Thoracic aorta (tissue), 2 donors: ENCODE data around the gene TMED9. TPM values are rescaled to one million over a fixed set of nuclear protein-coding genes. Genes with fewer than 3 reads are reported as not detected.

ENCODE experiments used
- ATAC-seq: fragments of 150-250 bp; one replicate; pipeline ENCODE4 v1.8.0; 2017; ENCODE audit warnings: low read depth; ENCODE audit not compliant: insufficient number of reproducible peaks, low FRiP score
- DNase-seq: peaks from one replicate; pipeline ENCODE4 v3.0.0-alpha.2; 2020; ENCODE audit warnings: low spot score
- H3K27ac ChIP-seq, 2 donors: fragments of 200-600 bp; sonication (generic); 1 replicate in 1 of 2; 2 replicates in 1 of 2; pipeline ENCODE4 v1.5.1; 2016; ENCODE audit warnings: mild to moderate bottlenecking in 2 of 2, moderate library complexity in 2 of 2
- H3K27me3 ChIP-seq: fragments of 200-600 bp; sonication (generic); replicated peaks from 2 replicates; pipeline ENCODE4 v1.6.0; 2016; ENCODE audit warnings: mild to moderate bottlenecking; ENCODE audit not compliant: insufficient read depth
- H3K36me3 ChIP-seq: fragments of 200-600 bp; sonication (generic); one replicate; pipeline ENCODE4 v1.5.1; 2016
- H3K4me1 ChIP-seq, 2 donors: fragments of 200-600 bp; sonication (generic); 1 replicate in 1 of 2; 2 replicates in 1 of 2; pipeline versions ENCODE4 v1.5.1 to v1.6.0; 2016; ENCODE audit warnings: low read depth in 2 of 2, mild to moderate bottlenecking in 1 of 2; ENCODE audit not compliant: control insufficient read depth in 1 of 2
- H3K4me3 ChIP-seq: fragments of 200-600 bp; sonication (generic); 2 replicates; pipeline ENCODE4 v1.5.1; 2016; ENCODE audit warnings: mild to moderate bottlenecking
- H3K9me3 ChIP-seq: fragments of 200-600 bp; sonication (generic); 2 replicates; pipeline ENCODE4 v1.5.1; 2016
- total RNA-seq, 2 donors: library from RNA; depleted of rRNA; stranded (reverse); fragments of >200 nt; gene quantifications; one replicate each; pipeline versions ENCODE4 v1.1.0 to v1.2.3, GENCODE V29; 2016
- TF ChIP-seq, protein P1 (sequence below): fragments of 200-600 bp; sonication (generic); IDR thresholded peaks from one replicate; pipeline ENCODE4 v1.5.1; 2019; ENCODE audit warnings: antibody characterized with exemption

Gene TMED9
- total RNA-seq, 2 donors from 2014 or later, result 103 to 119 TPM

DNA sequence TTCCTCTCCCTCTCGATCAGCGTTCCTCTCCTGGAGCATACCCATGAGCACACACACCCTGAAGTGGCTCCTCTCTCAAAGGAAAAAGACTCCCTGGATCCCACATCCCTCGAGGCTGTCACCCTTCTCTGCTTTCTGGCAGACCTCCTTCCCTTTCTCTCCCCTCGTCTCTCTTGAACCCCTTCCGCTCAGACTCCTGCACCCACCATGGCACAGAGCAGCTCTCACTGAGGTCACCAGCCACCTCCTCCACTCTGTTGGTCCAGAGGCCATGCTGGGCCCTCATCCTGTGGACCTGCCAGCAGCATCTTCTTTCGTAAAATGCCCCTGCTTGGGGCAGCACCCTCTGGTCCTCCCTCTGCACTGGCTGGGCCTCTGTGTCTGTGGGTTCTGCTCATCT lies 13.7 kb downstream of the TMED9 start:
- no peak for ATAC-seq
- TF ChIP-seq, protein P1, sequence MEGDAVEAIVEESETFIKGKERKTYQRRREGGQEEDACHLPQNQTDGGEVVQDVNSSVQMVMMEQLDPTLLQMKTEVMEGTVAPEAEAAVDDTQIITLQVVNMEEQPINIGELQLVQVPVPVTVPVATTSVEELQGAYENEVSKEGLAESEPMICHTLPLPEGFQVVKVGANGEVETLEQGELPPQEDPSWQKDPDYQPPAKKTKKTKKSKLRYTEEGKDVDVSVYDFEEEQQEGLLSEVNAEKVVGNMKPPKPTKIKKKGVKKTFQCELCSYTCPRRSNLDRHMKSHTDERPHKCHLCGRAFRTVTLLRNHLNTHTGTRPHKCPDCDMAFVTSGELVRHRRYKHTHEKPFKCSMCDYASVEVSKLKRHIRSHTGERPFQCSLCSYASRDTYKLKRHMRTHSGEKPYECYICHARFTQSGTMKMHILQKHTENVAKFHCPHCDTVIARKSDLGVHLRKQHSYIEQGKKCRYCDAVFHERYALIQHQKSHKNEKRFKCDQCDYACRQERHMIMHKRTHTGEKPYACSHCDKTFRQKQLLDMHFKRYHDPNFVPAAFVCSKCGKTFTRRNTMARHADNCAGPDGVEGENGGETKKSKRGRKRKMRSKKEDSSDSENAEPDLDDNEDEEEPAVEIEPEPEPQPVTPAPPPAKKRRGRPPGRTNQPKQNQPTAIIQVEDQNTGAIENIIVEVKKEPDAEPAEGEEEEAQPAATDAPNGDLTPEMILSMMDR, result no peak
- Histone ChIP-seq H3K27ac (no peak overlapping the region), H3K27me3 (no peaks in the 10 kb centered on the region), H3K9me3 (no peaks in the 10 kb centered on the region), H3K4me1 (peaks cover 0 to 16% of the 10 kb centered on the region in 2 donors), H3K4me3 (no peak overlapping the region), H3K36me3 (no peaks in the 10 kb centered on the region)
- no peak for DNase-seq

DNA sequence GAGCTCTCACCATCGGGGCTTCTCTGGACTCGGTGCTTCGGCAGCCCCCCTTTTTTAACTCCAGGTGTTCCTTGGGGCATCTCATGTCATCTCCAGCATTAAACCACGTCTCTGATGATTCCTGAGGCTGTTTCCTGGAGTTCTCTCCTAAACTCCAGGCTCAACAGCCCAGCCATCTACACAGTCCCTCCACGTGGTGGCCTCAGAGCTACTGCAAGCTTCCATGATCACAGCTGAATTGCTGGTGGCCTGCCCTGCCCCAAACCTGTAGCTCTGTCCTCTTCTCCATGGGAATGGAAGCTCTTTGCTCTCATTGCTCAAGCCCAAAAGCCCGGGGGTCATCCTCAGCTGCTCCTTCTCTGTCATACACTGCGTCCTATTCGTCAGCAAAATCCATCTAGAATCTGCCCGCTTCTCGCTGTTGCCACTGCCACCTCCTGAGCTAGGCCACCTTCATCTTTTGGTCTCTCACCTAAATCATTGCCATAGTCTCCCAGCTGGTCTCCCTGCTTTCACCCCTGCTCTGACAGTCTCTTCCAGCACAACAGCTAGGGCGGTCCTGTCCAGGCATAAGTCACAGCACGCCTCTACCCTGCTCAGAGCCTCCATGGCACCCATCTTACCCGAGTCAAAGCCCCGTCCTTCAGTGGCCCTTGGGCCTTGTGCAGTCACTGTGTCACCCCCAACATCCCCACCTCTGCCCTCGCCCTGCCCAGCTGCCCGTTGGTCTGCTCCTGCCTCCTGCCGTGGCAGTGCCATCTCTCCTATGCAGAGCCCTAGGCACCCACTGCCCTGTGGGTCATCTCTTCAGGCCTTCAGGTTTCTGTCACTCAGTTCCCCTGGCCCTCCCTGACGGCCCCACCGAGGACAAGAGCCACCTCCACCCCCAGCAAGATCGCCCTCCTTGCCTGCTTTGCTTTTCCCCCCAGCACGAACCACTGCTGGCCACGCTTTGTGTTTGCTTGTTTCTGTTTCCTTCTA lies 14.4 kb downstream of the TMED9 start:
- TF ChIP-seq, protein P1, result no peak
- Histone ChIP-seq H3K9me3 (no peaks in the 10 kb centered on the region), H3K4me1 (peaks cover 0 to 9% of the 10 kb centered on the region in 2 donors), H3K27me3 (no peaks in the 10 kb centered on the region), H3K4me3 (no peak overlapping the region), H3K27ac (no peak overlapping the region), H3K36me3 (no peaks in the 10 kb centered on the region)
- no peak for DNase-seq
- ATAC-seq, result no peak

- ATAC-seq, result no peak
- peaks cover 0 to 4% of the 10 kb centered on the region in 2 donors for H3K4me1 ChIP-seq
Measured at GRCh38 chr5:177607115-177607451, 15.1 kb downstream of the TMED9 start.

GRCh38 chr5:177607452-177608192 lies 15.6 kb downstream of the TMED9 start:
- H3K4me3 ChIP-seq, result no peak overlapping the region
- no peaks in the 10 kb centered on the region for H3K27me3 ChIP-seq
- no peaks in the 10 kb centered on the region for H3K36me3 ChIP-seq
- DNase-seq, result no peak
- no peak overlapping the region for H3K27ac ChIP-seq
- H3K4me1 ChIP-seq, result no peaks in the 10 kb centered on the region
- ATAC-seq, result no peak
- H3K9me3 ChIP-seq, result no peaks in the 10 kb centered on the region
- TF ChIP-seq, protein P1, result peak; percentile 77

More at GRCh38 chr5:177607115-177607451, 15.1 kb downstream of the TMED9 start:
- no peak for DNase-seq
- H3K4me3 ChIP-seq, result no peak overlapping the region
- H3K36me3 ChIP-seq, result no peaks in the 10 kb centered on the region
- H3K27ac ChIP-seq, result no peak overlapping the region
- TF ChIP-seq, protein P1, result no peak
- H3K27me3 ChIP-seq, result no peaks in the 10 kb centered on the region
- H3K9me3 ChIP-seq, result no peaks in the 10 kb centered on the region
